C4-2B (cell line): ENCODE data around the gene DCHS1.

ENCODE experiments used
- H3K27ac ChIP-seq: fragments of 450-650 bp; 2 replicates; pipeline ENCODE4 v1.5.1; 2017
- CTCF ChIP-seq: fragments of 450-650 bp; conservative IDR thresholded peaks from 2 replicates; pipeline ENCODE4 v1.5.1; 2017; ENCODE audit warnings: mild to moderate bottlenecking
- ZFX ChIP-seq: fragments of 450-650 bp; IDR thresholded peaks from 2 replicates; pipeline ENCODE4 v1.6.1; 2017

DCHS1 gene

GRCh38 chr11:6666302-6667183, 10.9 kb upstream of the DCHS1 start:
- no peak overlapping the region for H3K27ac ChIP-seq
- no peak for TF ChIP-seq CTCF

GRCh38 chr11:6664551-6664950, 8.9 kb upstream of the DCHS1 start:
- no peak overlapping the region for H3K27ac ChIP-seq
- no peak for TF ChIP-seq CTCF
- no peak for TF ChIP-seq ZFX

- no peak overlapping the region for H3K27ac ChIP-seq
- TF ChIP-seq ZFX (no peak), CTCF (no peak)
Observed at GRCh38 chr11:6663794-6664469, 8.3 kb upstream of the DCHS1 start.

GRCh38 chr11:6660712-6661111, 5.1 kb upstream of the DCHS1 start:
- no peak overlapping the region for H3K27ac ChIP-seq
- no peak for TF ChIP-seq CTCF
- TF ChIP-seq ZFX = no peak

GRCh38 chr11:6658647-6659046, 3.0 kb upstream of the DCHS1 start:
- H3K27ac ChIP-seq = no peak overlapping the region
- TF ChIP-seq CTCF (no peak), ZFX (no peak)

GRCh38 chr11:6657346-6657745, 1.7 kb upstream of the DCHS1 start:
- H3K27ac ChIP-seq = no peak overlapping the region
- TF ChIP-seq CTCF (no peak), ZFX (no peak)

GRCh38 chr11:6656936-6657335, 1.3 kb upstream of the DCHS1 start:
- TF ChIP-seq ZFX = no peak
- no peak for TF ChIP-seq CTCF
- no peak overlapping the region for H3K27ac ChIP-seq
